HEK293T (cell line): ENCODE data around the gene NRXN2.

Experiments
- CTCF ChIA-PET: fragments of 350-600 bp; formaldehyde crosslinking; extraction: SDS; loops from one replicate; lab custom pipeline; 2021; ENCODE audit warnings: antibody characterized with exemption, inconsistent platforms; lab: Yijun Ruan, JAX
- POLR2A ChIA-PET: fragments of 350-600 bp; formaldehyde crosslinking; extraction: SDS; loops from one replicate; lab custom pipeline; 2020; ENCODE audit warnings: antibody characterized with exemption, inconsistent platforms; lab: Yijun Ruan, JAX
- DNase-seq: peaks from one replicate; pipeline ENCODE4 v3.0.0; 2012; ENCODE audit warnings: mixed read lengths; ENCODE audit errors: extremely low spot score
- ARNT ChIP-seq: fragments of 450-650 bp; IDR thresholded peaks from 2 replicates; pipeline ENCODE4 v1.6.1; 2017; ENCODE audit warnings: mild to moderate bottlenecking
- BHLHE40 ChIP-seq: fragments of 450-650 bp; IDR thresholded peaks from 2 replicates; pipeline ENCODE4 v1.6.1; 2016; ENCODE audit warnings: mild to moderate bottlenecking, moderate library complexity, borderline replicate concordance
- CTBP1 ChIP-seq: fragments of 450-650 bp; IDR thresholded peaks from 2 replicates; pipeline ENCODE4 v1.6.1; 2016; ENCODE audit warnings: borderline replicate concordance
- ELF4 ChIP-seq: fragments of 450-650 bp; IDR thresholded peaks from 2 replicates; pipeline ENCODE4 v1.6.1; 2017; ENCODE audit warnings: antibody characterized with exemption
- FOXA1 ChIP-seq: fragments of 450-650 bp; IDR thresholded peaks from 2 replicates; pipeline ENCODE4 v1.6.1; 2016; ENCODE audit warnings: mild to moderate bottlenecking
- FOXM1 ChIP-seq: fragments of 450-650 bp; IDR thresholded peaks from 2 replicates; pipeline ENCODE4 v1.6.1; 2017; ENCODE audit warnings: mild to moderate bottlenecking, borderline replicate concordance
- HDGF ChIP-seq: fragments of 450-650 bp; IDR thresholded peaks from 2 replicates; pipeline ENCODE4 v1.6.1; 2017; ENCODE audit warnings: antibody characterized with exemption, borderline replicate concordance
- L3MBTL2 ChIP-seq: fragments of 450-650 bp; conservative IDR thresholded peaks from 2 replicates; pipeline ENCODE4 v1.6.1; 2016; ENCODE audit warnings: mild to moderate bottlenecking
- LEF1 ChIP-seq: fragments of 450-650 bp; IDR thresholded peaks from 2 replicates; pipeline ENCODE4 v1.6.1; 2017; ENCODE audit warnings: mild to moderate bottlenecking, borderline replicate concordance
- NFRKB ChIP-seq: fragments of 450-650 bp; IDR thresholded peaks from 2 replicates; pipeline ENCODE4 v1.6.1; 2016; ENCODE audit warnings: mild to moderate bottlenecking, moderate library complexity
- PKNOX1 ChIP-seq: fragments of 450-650 bp; IDR thresholded peaks from 2 replicates; pipeline ENCODE4 v1.6.1; 2016
- SP1 ChIP-seq: fragments of 450-650 bp; IDR thresholded peaks from 2 replicates; pipeline ENCODE4 v1.6.1; 2017
- SUZ12 ChIP-seq: fragments of 450-650 bp; IDR thresholded peaks from 2 replicates; pipeline ENCODE4 v1.6.1; 2016; ENCODE audit warnings: mild to moderate bottlenecking
- TARDBP ChIP-seq: fragments of 450-650 bp; IDR thresholded peaks from 2 replicates; pipeline ENCODE4 v1.6.1; 2016
- ZNF384 ChIP-seq: fragments of 450-650 bp; IDR thresholded peaks from 2 replicates; pipeline ENCODE4 v1.6.1; 2016

Gene NRXN2

GRCh38 chr11:64768300-64768694 lies 45.3 kb upstream of the NRXN2 start:
- ChIA-PET CTCF (interaction anchor here (0.9 kb wide), 1 partner anchor 18 kb away, joined by 3 read pairs; no protein-coding TSS in a partner anchor), POLR2A (no interaction called here)
- no peak for TF ChIP-seq ZNF384
- TF ChIP-seq CTBP1: no peak
- TF ChIP-seq HDGF: no peak
- no peak for TF ChIP-seq SP1
- no peak for TF ChIP-seq FOXM1
- DNase-seq: no peak

- POLR2A ChIA-PET: no interaction called here
- CTCF ChIA-PET: interaction anchor here (0.9 kb wide), 1 partner anchor 18 kb away, joined by 3 read pairs; no protein-coding TSS in a partner anchor
- peak; percentile 63 for DNase-seq
- TF ChIP-seq HDGF (0 out of 2 replicates have a peak, but pooled peaks have one; percentile 34), ARNT (0 out of 2 replicates have a peak, but pooled peaks have one; percentile 7), SUZ12 (no peak)
These were observed 44.6 kb upstream of the NRXN2 start for GRCh38 chr11:64767344-64768299.

- ChIA-PET POLR2A (no interaction called here), CTCF (no interaction called here)
- DNase-seq: no peak
- TF ChIP-seq TARDBP (no peak), ARNT (no peak), FOXM1 (no peak), HDGF (no peak), PKNOX1 (no peak), FOXA1 (no peak), L3MBTL2 (no peak), SUZ12 (no peak), LEF1 (no peak), BHLHE40 (no peak), CTBP1 (no peak), ZNF384 (no peak), ELF4 (no peak), SP1 (no peak), NFRKB (no peak)
These were observed 43.9 kb upstream of the NRXN2 start for GRCh38 chr11:64766881-64767280.

- DNase-seq: no peak
- POLR2A ChIA-PET: no interaction called here
- CTCF ChIA-PET: interaction anchor here (0.6 kb wide), 1 partner anchor 87 kb away, joined by 3 read pairs; no protein-coding TSS in a partner anchor
These were observed 43.1 kb upstream of the NRXN2 start for GRCh38 chr11:64765851-64766665.

GRCh38 chr11:64765291-64765850 lies 42.4 kb upstream of the NRXN2 start:
- DNase-seq: no peak
- ChIA-PET CTCF (interaction anchor here (0.6 kb wide), 1 partner anchor 88 kb away, joined by 3 read pairs; no protein-coding TSS in a partner anchor), POLR2A (interaction anchor here (2.0 kb wide), 1 partner anchor 13 kb away, joined by 11 read pairs; the partner anchor contains the start of gene SF1)
- TF ChIP-seq PKNOX1 (no peak), ELF4 (no peak), CTBP1 (no peak)

More at GRCh38 chr11:64765851-64766665, 43.1 kb upstream of the NRXN2 start:
- TF ChIP-seq LEF1: no peak
- TF ChIP-seq CTBP1: no peak
- TF ChIP-seq ZNF384: no peak
- no peak for TF ChIP-seq TARDBP

GRCh38 chr11:64764753-64765152 lies 41.8 kb upstream of the NRXN2 start:
- ChIA-PET CTCF (no interaction called here), POLR2A (interaction anchor here (2.0 kb wide), 1 partner anchor 14 kb away, joined by 11 read pairs; the partner anchor contains the start of gene SF1)
- TF ChIP-seq L3MBTL2 (no peak), SP1 (no peak), ARNT (no peak), NFRKB (no peak), ZNF384 (no peak), FOXA1 (no peak), FOXM1 (no peak), HDGF (no peak), CTBP1 (no peak)
- DNase-seq: no peak
